GM21717 (cell line): ENCODE results near the gene PARD3.

Source experiments
- ATAC-seq: cut with Tn5 transposase; IDR thresholded peaks from one replicate; pipeline ENCODE4 v1.9.1; 2021; ENCODE audit warnings: mild to moderate bottlenecking, moderate library complexity; ENCODE audit not compliant: unreplicated experiment

The PARD3 gene

DNA sequence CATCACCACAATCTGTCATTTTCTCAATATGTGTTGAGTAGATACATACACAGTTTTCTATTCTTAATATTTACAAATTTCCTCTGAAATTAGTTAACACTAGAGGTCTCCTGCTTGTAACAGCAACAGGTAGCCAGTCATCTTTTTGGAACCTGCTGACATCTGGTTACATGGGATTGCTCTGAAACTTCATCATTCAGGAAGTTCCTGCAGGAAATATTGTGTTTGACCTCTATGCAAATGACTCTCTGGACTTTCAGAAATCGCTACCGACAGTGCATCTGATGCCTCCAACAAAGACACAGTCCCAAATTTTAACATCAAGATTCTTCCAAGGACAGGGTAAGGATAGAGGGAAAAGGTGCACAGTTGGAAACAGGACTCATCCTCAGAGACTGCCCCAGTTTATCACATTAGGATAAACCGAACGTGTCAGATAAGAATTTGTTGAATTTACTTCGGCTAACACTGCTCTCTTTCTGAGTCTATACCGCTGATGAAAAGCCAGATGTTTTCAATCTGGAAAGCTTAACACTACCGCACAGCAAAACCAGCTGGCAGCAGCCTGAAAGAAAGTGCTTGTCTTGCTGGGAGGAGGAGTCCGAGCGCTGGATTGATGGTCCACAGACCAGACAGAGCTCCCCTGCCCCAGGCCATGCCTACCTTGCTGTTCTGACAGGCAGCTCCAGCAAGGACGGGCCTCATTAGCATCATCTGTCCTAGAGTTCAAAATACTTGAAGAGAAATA is 633.4 kb downstream of the PARD3 start:
- no peak for ATAC-seq

DNA sequence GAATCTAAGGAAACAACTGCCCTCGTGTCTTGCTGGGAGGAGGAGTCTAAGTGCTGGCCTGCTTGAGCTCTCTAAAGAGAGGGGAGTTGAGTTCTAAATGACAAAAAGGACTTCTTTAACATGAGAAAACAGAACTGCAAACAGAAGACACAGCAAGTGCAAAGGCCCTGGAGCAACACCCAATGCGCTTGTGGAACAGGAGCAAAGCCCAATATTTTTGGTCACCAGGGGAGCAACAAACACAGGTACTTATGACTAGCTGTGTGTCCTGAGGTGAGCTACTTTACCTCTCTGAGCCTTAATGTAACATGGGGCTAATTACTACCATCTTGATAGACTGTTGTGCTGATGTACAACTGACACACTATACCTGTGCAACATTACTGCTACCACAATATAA is 634.3 kb downstream of the PARD3 start:
- ATAC-seq, result no peak

DNA sequence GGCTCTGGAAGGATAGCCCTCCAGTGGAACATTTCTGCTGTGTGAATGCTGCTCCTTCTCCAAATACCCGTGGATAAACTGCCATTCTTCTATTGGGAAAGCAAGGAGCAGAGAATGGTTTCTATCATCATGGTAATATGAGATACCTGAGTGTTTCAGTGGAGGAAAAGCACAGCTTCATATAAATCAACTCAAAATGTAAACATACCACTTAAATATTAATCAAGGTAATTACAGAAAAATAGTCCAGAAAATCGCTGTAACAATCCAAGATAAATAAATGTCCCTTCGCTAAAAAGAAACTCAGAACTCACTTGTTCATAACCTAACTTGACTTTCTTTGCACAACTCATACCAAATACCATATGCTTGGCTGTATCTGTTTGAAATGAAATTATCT is 635.8 kb downstream of the PARD3 start:
- no peak for ATAC-seq

DNA sequence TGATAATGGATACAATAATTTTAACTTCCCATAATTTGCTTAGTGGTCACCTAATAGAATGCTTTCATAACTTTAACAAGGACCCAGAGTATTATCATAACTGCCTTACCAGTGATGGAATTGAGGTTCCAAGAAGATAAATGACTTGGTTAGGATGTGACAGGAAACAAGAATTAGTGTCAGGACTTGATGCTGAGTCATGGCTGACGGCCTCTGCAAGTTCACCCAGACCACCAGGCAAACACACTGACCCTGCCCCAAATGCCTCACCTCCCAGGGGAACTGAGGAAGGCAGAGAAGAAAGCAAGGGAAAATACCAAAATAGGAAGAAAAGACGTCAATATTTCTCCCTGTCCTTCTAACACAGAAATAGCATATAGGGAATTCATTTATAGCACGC is 636.3 kb downstream of the PARD3 start:
- no peak for ATAC-seq

DNA sequence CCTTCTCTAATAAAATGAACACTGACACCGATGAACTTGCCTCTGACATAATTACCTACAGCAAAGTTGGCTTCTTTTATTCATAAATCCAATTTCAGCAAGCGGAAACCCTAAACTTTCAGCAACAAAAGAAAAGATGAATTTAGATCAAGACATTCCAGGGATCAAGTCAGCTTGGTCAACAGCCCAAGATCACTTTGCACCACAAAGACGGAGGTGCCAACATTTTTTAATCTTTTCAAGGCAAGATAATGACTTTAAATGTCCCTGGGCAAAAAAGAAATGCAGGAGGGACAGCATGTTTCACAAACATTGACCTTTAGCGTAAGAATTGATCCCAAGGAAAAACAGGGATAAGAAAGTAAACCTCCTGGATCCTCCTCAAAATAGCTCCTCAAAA is 636.9 kb downstream of the PARD3 start:
- no peak for ATAC-seq

DNA sequence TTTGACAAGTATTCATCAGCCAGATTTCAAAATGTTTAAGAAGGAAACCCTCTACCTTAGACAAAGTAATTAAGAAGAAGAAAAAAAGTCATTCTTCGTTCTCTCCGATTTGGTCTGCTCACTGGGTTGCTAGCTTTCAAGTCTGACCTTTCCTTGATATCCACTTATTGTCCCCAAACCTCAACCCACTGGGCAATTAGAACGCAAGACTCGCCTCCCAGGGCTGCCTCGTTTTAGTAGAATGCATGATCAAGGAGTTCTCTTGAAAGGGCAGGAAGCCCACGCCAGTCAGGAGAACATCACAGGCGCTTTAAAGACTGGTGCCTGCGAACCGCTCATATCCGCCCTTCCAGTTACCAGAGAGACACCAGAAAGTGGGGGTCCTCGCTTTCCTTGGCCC is 637.7 kb downstream of the PARD3 start:
- no peak for ATAC-seq

DNA sequence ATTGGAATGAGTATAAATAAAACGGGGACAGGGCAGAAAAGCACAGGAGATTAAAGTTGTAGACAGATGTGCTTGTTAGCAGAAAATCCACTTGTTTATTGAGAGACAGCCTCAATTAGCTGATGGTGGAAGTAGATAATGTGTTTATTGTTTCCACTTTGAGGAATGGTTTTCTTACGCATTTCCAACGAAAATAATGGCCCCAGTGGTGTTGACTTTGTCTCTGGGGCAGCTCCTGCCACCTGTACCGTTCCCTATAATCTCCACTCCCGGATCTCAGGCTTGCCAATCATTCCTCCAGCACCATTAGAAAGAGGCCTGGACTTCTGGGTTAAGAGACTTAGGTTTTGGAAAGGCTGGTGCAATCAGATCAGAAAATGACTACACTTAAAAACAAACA is 638.7 kb downstream of the PARD3 start:
- ATAC-seq, result no peak

DNA sequence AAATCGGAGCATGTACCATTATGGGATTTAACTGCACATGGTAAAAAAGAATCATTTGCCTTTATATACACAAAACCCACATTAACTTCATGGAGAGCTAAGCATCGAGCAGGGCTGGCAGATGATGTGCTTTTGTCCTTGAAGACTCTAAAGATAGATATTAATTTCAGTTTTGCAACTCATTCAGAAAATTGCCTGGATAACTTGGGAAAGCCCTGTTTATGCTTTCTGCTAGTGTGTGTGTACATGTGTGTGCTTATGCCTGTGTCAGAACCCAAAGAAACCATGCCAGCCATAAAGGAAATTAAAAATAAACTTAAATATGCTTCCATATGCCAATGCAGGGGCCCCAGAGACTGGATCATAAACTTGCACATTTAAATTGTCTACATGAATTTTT is 640.0 kb downstream of the PARD3 start:
- ATAC-seq, result no peak

DNA sequence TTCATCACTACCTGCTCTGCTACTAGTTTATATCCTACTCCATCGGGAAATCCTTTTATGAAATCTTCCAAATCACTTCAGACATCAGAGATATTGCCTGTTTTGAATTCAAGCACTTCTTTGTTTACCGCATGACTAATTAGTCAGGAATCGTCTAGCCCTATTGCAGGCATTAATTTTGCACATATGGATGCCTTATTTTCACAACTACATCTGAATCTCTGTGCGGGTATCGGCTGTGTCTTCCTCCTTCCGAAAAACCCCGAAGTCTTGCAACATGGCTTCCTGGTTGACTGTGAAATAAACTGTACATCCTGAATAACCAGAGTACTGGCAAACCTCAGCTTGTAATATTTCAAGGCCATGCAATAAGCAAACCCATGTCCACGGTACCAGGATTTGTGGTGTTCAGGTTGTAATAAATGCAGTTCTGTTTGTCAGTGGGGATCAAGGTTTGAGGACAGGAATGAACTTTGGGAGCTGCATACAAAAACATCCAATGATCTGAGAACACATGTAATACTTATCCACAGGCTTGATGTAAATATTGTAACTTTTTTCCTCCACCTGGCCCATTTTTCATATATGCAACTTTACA is 642.1 kb downstream of the PARD3 start:
- no peak for ATAC-seq

DNA sequence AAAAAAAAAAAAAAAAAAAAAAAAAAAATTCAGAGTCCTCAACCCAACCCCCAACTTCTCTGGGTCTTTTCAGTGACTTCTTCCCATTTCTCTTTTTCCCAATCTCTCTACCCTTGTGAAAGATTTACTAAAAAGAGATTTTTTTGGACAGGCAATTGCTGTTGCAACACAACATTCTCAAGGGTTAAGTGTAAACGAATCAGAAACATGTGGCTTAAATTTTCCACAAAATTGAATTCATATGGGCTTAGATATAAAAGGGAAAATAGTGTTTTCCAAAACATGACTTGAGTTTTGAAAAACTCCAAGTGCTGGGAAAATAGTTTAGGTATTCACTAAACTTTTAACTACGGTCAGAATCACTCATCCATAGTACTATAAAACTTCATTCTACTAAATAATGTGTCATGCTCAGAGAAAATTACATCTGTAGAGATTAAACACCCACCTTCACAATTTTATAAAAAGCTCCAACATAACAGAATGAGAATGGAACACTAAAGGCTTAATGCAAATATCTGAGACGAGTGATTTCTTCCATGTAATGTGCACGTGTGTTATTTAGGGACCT is 643.1 kb downstream of the PARD3 start:
- no peak for ATAC-seq

DNA sequence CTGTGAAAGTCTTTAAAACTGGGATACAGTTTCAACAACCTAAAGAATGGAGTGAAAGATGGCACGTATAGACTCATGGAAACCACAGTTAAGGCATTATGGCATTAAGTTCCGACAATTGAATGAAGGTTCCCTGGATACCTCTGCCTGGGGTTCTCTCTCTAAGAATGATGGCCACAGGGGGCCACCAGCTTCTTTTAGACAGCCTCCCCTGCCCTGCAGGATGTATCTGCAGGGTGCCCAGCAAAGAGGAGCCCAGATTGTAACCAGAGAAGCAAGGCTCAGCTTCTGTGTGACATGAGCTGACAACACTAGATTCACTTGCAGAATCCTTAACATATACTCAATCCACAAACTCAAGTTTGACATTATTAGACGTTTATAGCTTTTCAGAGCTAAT is 645.4 kb downstream of the PARD3 start:
- ATAC-seq, result no peak

DNA sequence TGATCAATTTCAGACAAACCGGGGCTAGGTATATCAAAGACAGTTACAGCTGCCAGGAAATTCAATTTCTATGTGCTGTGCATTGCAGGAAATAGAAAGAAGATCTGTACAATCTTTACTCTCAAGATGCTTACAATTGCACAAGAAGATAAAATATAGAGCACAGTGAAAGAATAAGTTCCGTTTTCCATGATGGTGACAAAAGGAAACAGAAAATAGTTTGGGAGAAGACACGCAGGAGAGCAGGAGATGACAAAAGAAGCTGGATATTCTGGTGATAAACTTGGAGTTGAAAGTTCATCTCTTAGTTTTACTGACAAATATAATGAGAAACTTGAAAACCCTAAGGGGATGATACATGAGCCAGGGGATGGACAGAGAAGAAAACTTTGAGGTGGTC is 646.0 kb downstream of the PARD3 start:
- no peak for ATAC-seq

DNA sequence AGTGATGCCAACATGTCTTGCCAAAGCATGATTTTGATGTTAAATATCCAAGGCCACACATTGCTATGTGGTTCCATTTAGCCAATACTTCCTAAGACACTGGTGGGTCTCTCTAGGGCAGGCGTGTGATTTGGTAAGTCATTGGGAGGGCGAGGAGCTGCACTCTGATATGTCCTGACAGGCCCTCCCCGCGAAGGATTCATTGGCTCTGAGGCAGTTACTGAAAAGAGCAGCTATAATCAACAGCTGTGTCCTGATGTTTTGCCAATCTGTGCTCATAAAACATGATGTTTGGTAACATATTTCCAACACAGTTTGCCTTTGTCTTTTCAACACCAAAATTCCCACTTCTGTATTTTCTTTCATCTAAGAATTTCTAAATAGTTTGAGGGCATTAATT is 646.7 kb downstream of the PARD3 start:
- no peak for ATAC-seq

DNA sequence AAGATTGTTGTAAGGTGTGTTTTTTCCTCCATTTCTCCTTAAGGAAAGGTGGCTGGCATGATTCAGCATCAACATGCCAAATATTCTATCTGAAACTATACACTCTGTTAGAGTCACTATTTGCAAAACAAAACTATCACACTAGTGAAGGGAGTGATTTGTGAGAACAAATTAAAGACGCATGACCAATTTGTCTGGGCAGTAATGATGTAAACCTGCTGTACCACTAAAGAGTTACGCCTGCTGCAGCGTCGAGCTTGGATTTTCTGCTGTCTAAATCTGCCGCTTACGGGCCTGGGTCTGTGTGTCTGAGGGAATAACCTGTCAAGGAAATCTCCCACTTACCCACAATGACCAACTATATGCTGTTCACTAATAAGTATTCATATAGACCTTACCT is 648.3 kb downstream of the PARD3 start:
- ATAC-seq, result no peak

DNA sequence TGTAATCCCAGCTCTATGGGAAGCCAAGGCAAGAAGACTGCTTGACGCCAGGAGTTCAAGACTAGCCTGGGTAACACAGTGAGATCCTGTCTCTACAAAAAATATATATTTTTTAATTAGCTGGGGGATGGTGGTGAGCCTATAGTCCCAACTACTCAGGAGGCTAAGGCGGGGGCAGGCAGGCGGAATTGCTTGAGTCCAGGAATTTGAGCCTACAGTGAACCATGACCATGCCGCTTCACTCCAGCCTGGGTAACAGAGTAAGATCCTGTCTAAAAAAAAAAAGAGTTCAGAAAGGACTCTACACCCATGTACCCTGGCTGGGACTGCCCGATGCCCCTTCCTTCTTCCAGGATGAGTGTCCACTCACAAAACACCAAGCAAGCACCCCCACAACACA is 648.7 kb downstream of the PARD3 start:
- no peak for ATAC-seq

DNA sequence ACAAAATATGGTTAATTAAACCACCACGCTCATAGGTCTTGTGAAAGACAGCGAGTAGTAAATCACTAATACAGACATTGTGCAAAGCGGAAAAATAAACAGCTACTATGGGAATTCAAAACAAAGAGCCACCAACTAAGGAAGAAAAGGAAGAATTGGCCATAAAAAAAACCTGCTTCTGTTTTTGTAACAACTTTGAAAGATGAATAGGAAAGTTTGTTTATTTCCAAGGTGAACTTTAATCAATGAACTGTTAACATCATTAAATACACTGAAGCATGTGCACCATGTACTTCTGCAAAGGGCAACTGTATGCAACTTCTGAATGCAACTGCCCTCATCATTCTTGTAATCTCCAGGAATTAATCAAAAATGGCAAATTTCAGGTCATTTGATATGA is 651.1 kb downstream of the PARD3 start:
- no peak for ATAC-seq

DNA sequence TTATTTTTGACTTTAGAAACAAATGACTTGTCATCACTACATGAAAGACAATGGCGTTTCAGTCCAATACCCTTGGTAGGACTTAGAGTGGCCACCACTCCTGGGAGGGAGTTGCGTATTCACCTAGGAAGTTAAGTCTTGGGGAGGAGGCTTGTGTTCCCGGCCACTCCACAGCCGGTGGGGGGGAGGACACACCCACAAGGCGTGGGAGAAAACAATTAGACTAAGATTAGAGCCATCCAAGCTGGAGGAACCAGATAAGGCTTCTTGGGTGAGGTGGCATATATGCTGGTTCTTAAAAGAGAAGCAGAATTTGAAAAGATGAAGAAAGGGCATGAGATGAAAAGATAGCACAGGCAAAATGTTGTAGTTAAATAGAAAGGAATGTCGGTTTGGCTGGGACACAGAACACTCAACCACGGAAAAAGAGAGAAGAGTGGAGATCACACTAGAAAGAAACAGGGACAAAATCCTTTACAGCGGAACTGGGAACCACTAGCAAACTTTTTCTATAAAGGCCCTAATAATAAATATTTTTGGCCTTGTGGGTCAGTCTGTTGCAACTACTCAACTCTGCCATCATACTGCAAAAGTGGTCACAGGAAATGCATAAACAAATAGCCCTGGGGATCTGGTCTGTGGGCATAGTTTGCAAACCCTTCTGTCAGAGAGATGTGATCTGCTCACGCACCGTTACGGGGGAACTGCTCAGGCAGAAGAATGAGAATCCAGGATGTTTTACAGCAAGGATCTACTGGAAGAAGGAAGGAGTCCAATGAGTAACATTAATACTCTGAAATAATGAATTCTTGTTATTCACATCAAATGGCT is 651.8 kb downstream of the PARD3 start:
- no peak for ATAC-seq

DNA sequence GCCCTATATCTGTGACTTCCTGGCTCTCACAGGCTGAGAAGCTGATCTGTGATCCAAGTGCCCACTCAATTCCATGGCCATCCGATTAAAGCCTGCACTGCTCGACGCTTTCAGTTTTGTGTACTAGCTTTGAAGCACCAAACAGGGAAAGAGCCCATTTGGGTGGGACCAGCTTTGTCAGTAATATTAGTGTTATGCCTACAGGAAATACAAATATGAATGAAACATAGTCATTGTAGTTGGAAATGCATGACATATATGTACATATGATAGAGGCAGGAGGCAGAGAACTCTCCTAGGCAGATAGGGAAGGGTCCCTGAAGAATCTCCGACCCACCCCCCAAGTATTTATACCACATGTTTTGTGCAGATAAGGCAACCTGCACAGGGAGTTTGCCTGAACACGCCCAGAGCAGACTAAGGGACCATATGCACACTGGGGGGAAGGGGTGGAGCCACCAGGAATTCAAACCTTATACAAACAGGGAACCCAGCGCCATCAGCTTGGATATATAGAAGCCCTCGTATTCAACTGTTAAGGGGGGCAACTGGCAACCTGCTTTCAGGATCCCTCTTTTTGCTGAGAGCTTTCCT is 653.2 kb downstream of the PARD3 start:
- ATAC-seq, result no peak

DNA sequence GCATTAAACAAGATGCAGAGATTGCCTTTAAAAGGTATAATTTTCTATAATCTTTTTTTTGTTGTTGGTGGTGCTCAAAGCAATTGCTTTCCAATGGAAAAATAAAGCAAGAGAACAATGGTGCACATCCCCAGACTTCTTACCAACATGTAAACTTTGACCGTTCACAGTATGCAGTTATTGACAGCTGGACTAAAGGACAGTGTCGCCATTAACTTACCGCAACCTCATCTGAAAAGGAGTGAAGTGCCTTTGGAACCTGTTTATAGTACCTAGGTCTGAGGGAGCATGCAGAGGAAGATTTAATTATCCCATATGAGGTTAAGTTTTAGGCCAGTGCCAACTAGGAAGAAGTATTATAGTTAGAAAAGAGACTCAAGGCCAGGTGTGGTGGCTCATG is 654.5 kb downstream of the PARD3 start:
- ATAC-seq, result no peak

DNA sequence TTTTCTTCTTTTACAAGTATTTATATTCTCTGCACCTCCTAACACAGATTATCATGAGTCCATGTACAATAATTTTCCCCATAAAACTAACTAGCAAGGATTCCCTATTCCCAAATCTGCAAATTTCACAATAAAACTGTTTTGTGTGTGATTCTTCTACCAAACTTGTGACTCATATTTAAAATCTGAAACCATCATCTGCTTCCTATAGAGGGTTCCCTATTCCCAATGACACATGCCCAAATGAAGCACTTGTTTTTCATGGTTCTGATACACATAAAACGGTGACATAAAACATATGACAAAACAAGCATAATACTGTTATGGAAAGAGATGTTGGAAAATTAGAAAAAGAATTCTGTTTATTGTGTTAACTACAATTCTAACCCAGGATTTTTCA is 657.6 kb downstream of the PARD3 start:
- no peak for ATAC-seq

DNA sequence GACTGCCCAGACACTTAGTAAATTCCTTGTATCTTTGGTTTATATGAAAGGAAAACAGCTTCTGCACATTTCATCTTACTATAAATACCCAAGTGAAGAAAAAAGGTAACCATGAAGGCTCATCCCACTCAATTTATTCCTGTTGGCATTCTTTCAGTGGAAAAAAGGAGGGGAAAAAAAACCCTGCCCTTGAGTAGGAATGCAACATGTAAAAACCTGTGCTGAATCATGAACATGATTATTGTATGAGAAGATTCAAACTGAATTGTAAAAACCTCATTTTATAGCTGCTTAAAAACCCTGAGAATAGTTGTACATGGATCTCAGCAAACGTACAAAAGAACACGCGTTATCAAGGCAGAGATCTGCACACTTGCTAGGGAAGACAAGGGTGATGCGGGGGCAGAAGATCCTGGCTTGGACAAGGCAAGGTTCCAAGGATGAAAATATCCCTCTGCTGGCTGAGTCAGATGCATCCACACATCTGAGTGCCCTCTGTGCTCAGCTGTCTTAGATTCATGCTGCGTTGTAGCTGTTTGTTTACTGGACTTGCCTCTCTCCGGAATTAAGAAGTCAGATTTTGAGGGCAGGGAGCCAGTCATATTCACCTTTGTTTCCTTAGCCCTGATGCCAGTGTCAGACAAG is 658.2 kb downstream of the PARD3 start:
- ATAC-seq, result no peak
